ENCODE measurements around the gene PBX3.

DNA sequence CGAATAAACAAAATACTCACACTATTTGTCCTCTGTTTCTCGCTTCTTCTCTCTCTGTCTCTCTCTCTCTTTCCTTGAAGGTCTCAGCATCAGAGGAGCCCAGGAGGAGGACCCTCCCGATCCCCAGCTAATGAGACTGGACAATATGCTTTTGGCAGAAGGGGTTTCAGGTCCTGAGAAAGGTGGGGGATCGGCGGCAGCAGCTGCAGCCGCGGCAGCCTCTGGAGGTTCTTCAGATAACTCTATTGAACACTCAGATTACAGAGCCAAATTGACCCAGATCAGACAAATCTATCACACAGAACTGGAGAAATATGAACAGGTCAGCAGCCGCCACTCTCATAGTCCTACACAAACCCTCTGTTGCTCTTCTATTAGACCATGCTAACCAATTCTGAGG, 168.4 kb downstream of the PBX3 start:
- no peak for TF ChIP-seq MAX (CRISPR knock-in tag; IDR thresholded peaks at IDR 0.05)
- TF ChIP-seq KDM1A (IDR thresholded peaks at IDR 0.05) = no peak
- TF ChIP-seq, protein P1, sequence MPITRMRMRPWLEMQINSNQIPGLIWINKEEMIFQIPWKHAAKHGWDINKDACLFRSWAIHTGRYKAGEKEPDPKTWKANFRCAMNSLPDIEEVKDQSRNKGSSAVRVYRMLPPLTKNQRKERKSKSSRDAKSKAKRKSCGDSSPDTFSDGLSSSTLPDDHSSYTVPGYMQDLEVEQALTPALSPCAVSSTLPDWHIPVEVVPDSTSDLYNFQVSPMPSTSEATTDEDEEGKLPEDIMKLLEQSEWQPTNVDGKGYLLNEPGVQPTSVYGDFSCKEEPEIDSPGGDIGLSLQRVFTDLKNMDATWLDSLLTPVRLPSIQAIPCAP (CRISPR knock-in tag; IDR thresholded peaks at IDR 0.05; ENCODE audit: borderline replicate concordance) = no peak
- TF ChIP-seq CTCF (IDR thresholded peaks at IDR 0.05 in 2 of 3, conservative IDR thresholded peaks at IDR 0.05 in 1 of 3; ENCODE audit: insufficient read depth in 2 of 3, low read depth in 1 of 3, low read length in 3 of 3) = no peak
- TF ChIP-seq ZNF507 (tag; conservative IDR thresholded peaks at IDR 0.05) = no peak
- TF ChIP-seq CHD1 (IDR thresholded peaks at IDR 0.05; ENCODE audit: low read length) = no peak
- TF ChIP-seq FOXP1 (CRISPR knock-in tag; IDR thresholded peaks at IDR 0.05) = no peak
